Activated T-helper 2 cell treated with anti-CD3 and anti-CD28 coated beads, Interferon-gamma antibody, Interleukin-2, Interleukin-4, amounts not matched to agents 10 μg/mL and 5 μg/mL and 100 μg/mL, durations not matched to agents 14 hours and 24 hours and 36 hours (primary cell): ENCODE measurements around the gene KIZ. TPM values are rescaled to one million over a fixed set of nuclear protein-coding genes. Genes with fewer than 3 reads are reported as not detected.

ENCODE experiments used
- DNase-seq: peaks from one replicate; pipeline ENCODE4 v3.0.0; 2021; ENCODE audit warnings: low spot score
- H3K27ac Mint-ChIP-seq: one replicate; pipeline ENCODE4 v1.8.0; 2021; ENCODE audit warnings: mixed read lengths
- H3K27me3 Mint-ChIP-seq: one replicate; pipeline ENCODE4 v1.8.0; 2021; ENCODE audit warnings: low read depth, mixed read lengths
- H3K36me3 Mint-ChIP-seq: one replicate; pipeline ENCODE4 v1.8.0; 2021; ENCODE audit warnings: low read depth, mixed read lengths
- H3K4me1 Mint-ChIP-seq: one replicate; pipeline ENCODE4 v1.8.0; 2021; ENCODE audit warnings: low read depth, mixed read lengths
- H3K4me3 Mint-ChIP-seq: one replicate; pipeline ENCODE4 v1.8.0; 2021; ENCODE audit warnings: low read depth, mild to moderate bottlenecking, moderate library complexity, mixed read lengths
- H3K9me3 Mint-ChIP-seq: one replicate; pipeline ENCODE4 v1.8.0; 2021; ENCODE audit warnings: mixed read lengths
- intact Hi-C: fragments of 100-400 bp; cut with micrococcal nuclease; formaldehyde crosslinking; loops from one replicate; pipeline ENCODE4 v1.15.1; 2023
- total RNA-seq: library from RNA; stranded (reverse); gene quantifications from 2 replicates; pipeline ENCODE4 v1.2.3, GENCODE V29; 2022

The KIZ gene
- total RNA-seq, 1 donor from 2014 or later: 10.5 TPM

DNA sequence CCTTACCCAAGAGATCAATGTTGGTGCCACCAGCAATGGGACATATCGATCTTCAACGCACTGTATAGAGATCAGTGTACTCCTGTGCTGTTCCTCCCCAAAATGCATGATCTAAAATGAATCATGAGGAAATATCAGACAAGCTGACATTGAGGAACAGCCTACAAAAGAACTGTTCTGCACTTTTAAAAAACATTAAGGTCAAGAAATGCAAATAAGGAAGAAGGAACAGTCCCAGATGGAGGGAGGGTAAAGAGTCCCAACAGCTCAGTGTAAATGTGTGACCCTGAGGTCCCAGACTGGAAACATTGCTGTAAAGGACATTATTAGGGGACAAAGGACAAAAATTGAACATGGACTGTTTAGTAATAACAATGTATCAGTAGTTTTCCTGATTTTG is 152.9 kb downstream of the KIZ start:
- Mint-ChIP-seq H3K36me3 (no peaks in the 10 kb centered on the region), H3K4me1 (peaks cover 9% of the 10 kb centered on the region)

DNA sequence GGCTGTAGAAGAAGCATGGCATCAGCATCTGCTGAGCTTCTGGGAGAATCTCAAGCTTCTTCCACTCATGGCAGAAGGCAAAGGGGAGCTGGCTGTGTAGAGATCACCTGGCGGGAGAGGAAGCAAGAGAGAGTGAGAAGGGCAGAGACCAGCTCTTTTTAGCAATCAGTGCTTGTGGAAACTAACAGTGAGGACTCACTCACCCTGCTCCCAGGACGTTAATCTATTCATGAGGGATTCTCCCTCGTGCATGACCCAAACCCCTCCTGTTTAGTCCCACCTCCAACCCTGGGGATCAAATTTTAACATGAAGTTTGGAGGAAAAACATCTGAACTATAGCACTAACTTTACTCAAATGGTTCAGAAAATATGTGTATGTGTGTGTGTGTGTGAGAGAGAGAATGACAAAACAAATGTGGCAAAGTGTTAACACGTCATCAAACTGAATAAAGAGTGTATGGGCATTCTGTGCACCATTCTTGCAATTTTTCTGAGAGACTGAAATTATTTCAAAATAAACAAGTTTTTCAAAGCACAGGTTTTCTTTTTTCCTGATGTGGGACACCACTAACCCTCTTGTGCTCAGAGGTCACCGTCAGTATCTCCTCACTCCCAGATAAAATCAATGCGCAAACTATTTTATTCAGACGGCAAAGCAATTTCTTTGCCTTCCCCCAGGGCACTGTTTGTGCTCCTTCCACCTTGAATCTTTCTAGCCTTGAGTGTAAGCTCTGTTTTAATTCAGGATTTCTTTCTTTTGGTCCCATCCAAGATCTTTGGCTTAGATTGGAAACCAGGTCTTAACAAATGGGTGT is 154.0 kb downstream of the KIZ start:
- no peak overlapping the region for H3K27ac Mint-ChIP-seq
- peaks cover 6% of the 10 kb centered on the region for H3K27me3 Mint-ChIP-seq
- DNase-seq: no peak
- peaks cover 9% of the 10 kb centered on the region for H3K4me1 Mint-ChIP-seq
- no peak overlapping the region for H3K4me3 Mint-ChIP-seq
- H3K36me3 Mint-ChIP-seq: no peaks in the 10 kb centered on the region
- H3K9me3 Mint-ChIP-seq: no peaks in the 10 kb centered on the region
- intact Hi-C loops: no loop called here

More for the DNA sequence above, 152.9 kb downstream of the KIZ start:
- Mint-ChIP-seq H3K27ac (no peak overlapping the region), H3K9me3 (no peaks in the 10 kb centered on the region), H3K4me3 (no peak overlapping the region), H3K27me3 (peaks cover 6% of the 10 kb centered on the region)
- DNase-seq: no peak
- intact Hi-C loops: no loop called here

GRCh38 chr20:21280522-21281016 is 154.7 kb downstream of the KIZ start:
- Mint-ChIP-seq H3K27me3 (peaks cover 6% of the 10 kb centered on the region), H3K4me3 (no peak overlapping the region), H3K4me1 (peaks cover 9% of the 10 kb centered on the region), H3K9me3 (no peaks in the 10 kb centered on the region), H3K36me3 (no peaks in the 10 kb centered on the region), H3K27ac (no peak overlapping the region)
- intact Hi-C loops: no loop called here
- DNase-seq: no peak

- H3K4me1 Mint-ChIP-seq: no peaks in the 10 kb centered on the region
- no peak overlapping the region for H3K27ac Mint-ChIP-seq
- no peak overlapping the region for H3K4me3 Mint-ChIP-seq
- H3K27me3 Mint-ChIP-seq: peaks cover 13% of the 10 kb centered on the region
- no peaks in the 10 kb centered on the region for H3K36me3 Mint-ChIP-seq
- no peak for DNase-seq
- H3K9me3 Mint-ChIP-seq: no peaks in the 10 kb centered on the region
- intact Hi-C loops: no loop called here
Observed at GRCh38 chr20:21286775-21287174, 160.9 kb downstream of the KIZ start.

GRCh38 chr20:21288587-21289370 is 162.9 kb downstream of the KIZ start:
- DNase-seq: no peak
- H3K27ac Mint-ChIP-seq: no peak overlapping the region
- H3K36me3 Mint-ChIP-seq: no peaks in the 10 kb centered on the region
- no peak overlapping the region for H3K4me3 Mint-ChIP-seq
- no peaks in the 10 kb centered on the region for H3K9me3 Mint-ChIP-seq
- peaks cover 13% of the 10 kb centered on the region for H3K27me3 Mint-ChIP-seq
- intact Hi-C loops: no loop called here
- no peaks in the 10 kb centered on the region for H3K4me1 Mint-ChIP-seq

DNA sequence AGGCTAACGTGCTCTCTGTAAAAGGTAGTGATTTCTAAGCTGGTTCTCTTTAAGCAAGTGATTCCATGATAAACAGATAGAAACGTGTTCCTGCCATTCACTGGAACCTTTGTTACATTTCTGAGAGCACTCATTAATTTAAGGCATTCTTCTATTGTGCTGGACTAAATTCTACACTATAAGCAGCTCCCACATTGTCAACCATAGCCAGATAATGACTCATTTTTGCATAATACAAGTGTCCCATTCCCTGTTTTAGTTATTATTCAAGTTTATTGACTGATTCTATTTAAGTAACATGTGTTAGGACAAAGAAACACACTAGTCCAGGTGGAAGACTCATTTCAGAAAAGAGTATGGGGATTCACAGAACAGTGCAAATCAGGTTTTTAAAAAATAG is 163.8 kb downstream of the KIZ start:
- H3K4me3 Mint-ChIP-seq: no peak overlapping the region
- no peaks in the 10 kb centered on the region for H3K9me3 Mint-ChIP-seq
- peaks cover 13% of the 10 kb centered on the region for H3K27me3 Mint-ChIP-seq
- H3K27ac Mint-ChIP-seq: no peak overlapping the region
- H3K36me3 Mint-ChIP-seq: no peaks in the 10 kb centered on the region
- H3K4me1 Mint-ChIP-seq: no peaks in the 10 kb centered on the region
- no peak for DNase-seq
- intact Hi-C loops: no loop called here

DNA sequence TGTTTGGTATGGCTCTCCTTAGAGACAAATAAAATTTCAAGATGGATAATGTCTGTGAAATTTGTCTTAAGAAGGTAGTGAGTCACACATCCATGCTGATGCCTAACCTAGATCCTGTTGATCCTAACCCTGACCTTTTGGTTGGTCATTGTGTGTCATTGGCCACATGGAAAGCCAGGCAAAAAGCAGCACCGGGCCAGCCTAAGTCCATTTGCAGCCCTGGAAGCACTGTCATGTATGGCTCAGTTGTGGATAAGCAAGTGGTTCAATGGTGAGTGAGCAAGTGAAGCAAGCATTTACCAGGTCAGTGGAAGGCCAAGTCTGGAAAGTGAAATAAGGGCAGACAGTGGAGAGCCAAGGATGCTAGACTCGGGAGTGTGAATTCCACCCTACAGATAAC is 165.1 kb downstream of the KIZ start:
- no peak for DNase-seq
- H3K4me3 Mint-ChIP-seq: no peak overlapping the region
- peaks cover 13% of the 10 kb centered on the region for H3K27me3 Mint-ChIP-seq
- H3K27ac Mint-ChIP-seq: no peak overlapping the region
- H3K36me3 Mint-ChIP-seq: no peaks in the 10 kb centered on the region
- H3K9me3 Mint-ChIP-seq: no peaks in the 10 kb centered on the region
- intact Hi-C loops: no loop called here
- no peaks in the 10 kb centered on the region for H3K4me1 Mint-ChIP-seq

- Mint-ChIP-seq H3K4me3 (no peak overlapping the region), H3K36me3 (no peaks in the 10 kb centered on the region), H3K4me1 (peaks cover 8% of the 10 kb centered on the region), H3K27me3 (peaks cover 6% of the 10 kb centered on the region), H3K27ac (no peak overlapping the region), H3K9me3 (no peaks in the 10 kb centered on the region)
- intact Hi-C loops: no loop called here
- no peak for DNase-seq
Observed at GRCh38 chr20:21294755-21295154, 168.9 kb downstream of the KIZ start.

Other genes starting within 250 kb of the KIZ start
- not detected in 2 replicates for gene LINC00237, start 19.7 kb upstream of the KIZ start, total RNA-seq
- gene XRN2, start 177.2 kb downstream of the KIZ start, total RNA-seq: 87.7 and 90.2 TPM in 2 replicates